NCI-H2171 treated with DMSO at 0.1 percent for 48 hours (cell line): ENCODE measurements around the gene ZSWIM4.

Source experiments
- DNase-seq: peaks from one replicate; lab custom pipeline; 2025; lab: John Stamatoyannopoulos, UW

Gene ZSWIM4

GRCh38 chr19:13875824-13876223 is 80.6 kb downstream of the ZSWIM4 start:
- DNase-seq, result no peak

GRCh38 chr19:13876834-13877233 is 81.6 kb downstream of the ZSWIM4 start, which contains the start of gene NANOS3:
TSS of gene NANOS3 (plus strand) at chr19:13877134. CDS start at chr19:13877249, 115 bp downstream.
- no peak for DNase-seq

- DNase-seq, result no peak
Observed at GRCh38 chr19:13877303-13877702, 82.1 kb downstream of the ZSWIM4 start.

- peak; percentile 92 for DNase-seq
Observed at GRCh38 chr19:13880059-13881043, 85.1 kb downstream of the ZSWIM4 start.

GRCh38 chr19:13881251-13881691 is 86.0 kb downstream of the ZSWIM4 start:
- DNase-seq, result no peak
